Hypothalamus (tissue), 51 donors: ENCODE measurements around the gene FOXN3.

Experiments
- DNase-seq, 51 donors: peaks; one replicate each; lab custom pipeline; 2025; lab: John Stamatoyannopoulos, UW

FOXN3 gene

GRCh38 chr14:89289477-89289876 lies 127.6 kb downstream of the FOXN3 start:
- no peak for DNase-seq

- no peak for DNase-seq
These were observed 128.9 kb downstream of the FOXN3 start for GRCh38 chr14:89288114-89288513.

- no peak for DNase-seq
These were observed 132.5 kb downstream of the FOXN3 start for GRCh38 chr14:89284333-89285058.

GRCh38 chr14:89283327-89284060 lies 133.5 kb downstream of the FOXN3 start:
- DNase-seq, result no peak

- no peak for DNase-seq
These were observed 134.8 kb downstream of the FOXN3 start for GRCh38 chr14:89282191-89282590.

- DNase-seq, result no peak
These were observed 136.4 kb downstream of the FOXN3 start for GRCh38 chr14:89280600-89280999.

GRCh38 chr14:89279649-89280232 lies 137.3 kb downstream of the FOXN3 start:
- no peak for DNase-seq

- no peak for DNase-seq
These were observed 139.8 kb downstream of the FOXN3 start for GRCh38 chr14:89277203-89277602.

GRCh38 chr14:89276424-89276975 lies 140.5 kb downstream of the FOXN3 start:
- DNase-seq, result no peak

- DNase-seq, result no peak
These were observed 146.4 kb downstream of the FOXN3 start for GRCh38 chr14:89270439-89271227.

- DNase-seq, result no peak
These were observed 147.6 kb downstream of the FOXN3 start for GRCh38 chr14:89269404-89269803.

GRCh38 chr14:89268514-89268913 lies 148.5 kb downstream of the FOXN3 start:
- DNase-seq, result no peak

GRCh38 chr14:89267656-89268055 lies 149.4 kb downstream of the FOXN3 start:
- DNase-seq, result no peak

GRCh38 chr14:89267163-89267562 lies 149.9 kb downstream of the FOXN3 start:
- no peak for DNase-seq

GRCh38 chr14:89266754-89267153 lies 150.3 kb downstream of the FOXN3 start:
- DNase-seq, result no peak

GRCh38 chr14:89265234-89265633 lies 151.8 kb downstream of the FOXN3 start:
- DNase-seq, result no peak

- no peak for DNase-seq
These were observed 152.7 kb downstream of the FOXN3 start for GRCh38 chr14:89264196-89264800.

- no peak for DNase-seq
These were observed 155.0 kb downstream of the FOXN3 start for GRCh38 chr14:89262041-89262440.

- DNase-seq, result no peak
These were observed 156.1 kb downstream of the FOXN3 start for GRCh38 chr14:89260898-89261297.

GRCh38 chr14:89259951-89260609 lies 157.0 kb downstream of the FOXN3 start:
- DNase-seq, result no peak
